PC-3 (cell line): Measurements from ENCODE around the gene OGT. TPM values are rescaled to one million over a fixed set of nuclear protein-coding genes. Genes with fewer than 3 reads are reported as not detected.
A peak's percentile ranks its signal among the peaks of the same experiment; 100 is the strongest.

Source experiments
- ATAC-seq: fragments of 200-7000 bp; cut with Tn5 transposase; 2 replicates; pipeline ENCODE4 v1.9.1; 2020; ENCODE audit warnings: mild to moderate bottlenecking, moderate library complexity
- BruUV-seq: library from RNA; stranded (reverse); fragments of 400-500 nt; replicated peaks from 2 replicates; lab custom pipeline; 2021; lab: Mats Ljungman, UMichigan
- CTCF ChIA-PET: fragments of 300-600 bp; sonication (Branson Sonifier 250); formaldehyde crosslinking; loops from one replicate; lab custom pipeline; 2022; ENCODE audit warnings: antibody characterized with exemption; lab: Charles Lee
- POLR2A ChIA-PET: fragments of 300-600 bp; sonication (Branson Sonifier 250); formaldehyde crosslinking; loops from one replicate; lab custom pipeline; 2022; ENCODE audit warnings: antibody characterized with exemption; ENCODE audit not compliant: unreplicated experiment; lab: Charles Lee
- DNase-seq: peaks from one replicate; pipeline ENCODE4 v3.0.0-alpha.2; 2015
- H2AFZ ChIP-seq: fragments of 300-600 bp; sonication (generic); 2 replicates; pipeline ENCODE4 v1.6.0; 2016; ENCODE audit warnings: antibody characterized with exemption, low read length
- H3F3A ChIP-seq: fragments of 300-600 bp; sonication (generic); one replicate; pipeline ENCODE4 v1.6.0; 2017; ENCODE audit warnings: antibody characterized with exemption, low read length, control low read depth, mild to moderate bottlenecking; ENCODE audit not compliant: unreplicated experiment
- H3K27ac ChIP-seq: fragments of 300-600 bp; sonication (generic); 2 replicates; pipeline ENCODE4 v1.5.1; 2016; ENCODE audit warnings: mild to moderate bottlenecking, low read length
- H3K27me3 ChIP-seq: fragments of 300-600 bp; sonication (generic); 2 replicates; pipeline ENCODE4 v1.6.1; 2016; ENCODE audit warnings: low read length, mixed read lengths
- H3K36me3 ChIP-seq: fragments of 300-600 bp; sonication (generic); 2 replicates; pipeline ENCODE4 v1.6.1; 2016; ENCODE audit warnings: low read depth, mixed run types, low read length, mixed read lengths
- H3K4me1 ChIP-seq: fragments of 300-600 bp; sonication (generic); 2 replicates; pipeline ENCODE4 v1.5.1; 2016; ENCODE audit warnings: low read length; ENCODE audit not compliant: insufficient read depth
- H3K4me2 ChIP-seq: fragments of 300-600 bp; sonication (generic); 2 replicates; pipeline ENCODE4 v1.6.0; 2016; ENCODE audit warnings: low read length
- H3K4me3 ChIP-seq: fragments of 300-600 bp; sonication (generic); 2 replicates; pipeline ENCODE4 v1.5.1; 2016; ENCODE audit warnings: mild to moderate bottlenecking, low read length, mixed read lengths
- H3K79me2 ChIP-seq: fragments of 300-600 bp; sonication (generic); 2 replicates; pipeline ENCODE4 v1.6.1; 2017; ENCODE audit warnings: low read length, mixed read lengths
- H3K9ac ChIP-seq: fragments of 300-600 bp; sonication (generic); 2 replicates; pipeline ENCODE4 v1.6.0; 2016; ENCODE audit warnings: mild to moderate bottlenecking, low read length
- H3K9me2 ChIP-seq: fragments of 300-600 bp; sonication (generic); replicated peaks from 2 replicates; pipeline ENCODE4 v1.6.1; 2016; ENCODE audit warnings: mixed run types, low read length, mixed read lengths
- H3K9me3 ChIP-seq: fragments of 300-600 bp; sonication (generic); 2 replicates; pipeline ENCODE4 v1.6.1; 2016; ENCODE audit warnings: low read length, mixed read lengths
- H4K20me1 ChIP-seq: fragments of 300-600 bp; sonication (generic); 2 replicates; pipeline ENCODE4 v1.6.1; 2016; ENCODE audit warnings: low read length, mixed read lengths
- CTCF ChIP-seq: fragments of 300-600 bp; sonication (generic); conservative IDR thresholded peaks from 2 replicates; pipeline ENCODE4 v1.5.1; 2017; ENCODE audit warnings: antibody characterized with exemption, low read depth, mild to moderate bottlenecking, low read length
- EZH2 ChIP-seq: fragments of 300-600 bp; sonication (generic); IDR thresholded peaks from one replicate; pipeline ENCODE4 v1.6.1; 2017; ENCODE audit warnings: antibody characterized with exemption, mild to moderate bottlenecking, low read length; ENCODE audit not compliant: unreplicated experiment
- EZH2phosphoT487 ChIP-seq: fragments of 300-600 bp; sonication (generic); IDR thresholded peaks from 2 replicates; pipeline ENCODE4 v1.6.1; 2018; ENCODE audit warnings: mild to moderate bottlenecking, antibody characterized with exemption, low read length, borderline replicate concordance
- intact Hi-C: fragments of 100-400 bp; cut with micrococcal nuclease; formaldehyde crosslinking; loops from 2 replicates; pipeline ENCODE4 v1.9.0; 2023
- total RNA-seq: library from RNA; depleted of rRNA; stranded (reverse); fragments of >200 nt; gene quantifications from 2 replicates; pipeline ENCODE4 v1.2.3, GENCODE V29; 2014

Gene OGT
- total RNA-seq, 1 experiment from 2014 or later = 99.8 TPM

GRCh38 chrX:71514367-71515037 lies 18.4 kb upstream of the OGT start:
- Histone ChIP-seq H3K9ac (no peak overlapping the region), H2AFZ (no peak overlapping the region), H3K9me2 (no peaks in the 10 kb centered on the region), H3K79me2 (no peaks in the 10 kb centered on the region), H3K4me1 (peaks cover 8% of the 10 kb centered on the region; the same call in 1 of the 2 replicates), H3K4me3 (no peak overlapping the region), H4K20me1 (no peaks in the 10 kb centered on the region), H3F3A (no peaks in the 10 kb centered on the region), H3K27me3 (no peaks in the 10 kb centered on the region), H3K4me2 (0 out of 2 replicates have a peak overlapping the region, but pooled peaks have one; percentile 26), H3K27ac (no peak overlapping the region), H3K9me3 (no peaks in the 10 kb centered on the region), H3K36me3 (no peaks in the 10 kb centered on the region)
- no TSS peak for BruUV-seq
- POLR2A ChIA-PET = no interaction called here
- intact Hi-C loops = no loop called here
- no peak for DNase-seq
- CTCF ChIA-PET = no interaction called here
- peak; percentile 31 for ATAC-seq
- TF ChIP-seq CTCF (no peak), EZH2 (no peak), EZH2phosphoT487 (no peak)

- BruUV-seq = no TSS peak
Observed at GRCh38 chrX:71515038-71515396, 17.9 kb upstream of the OGT start.

More at GRCh38 chrX:71515038-71515396, 17.9 kb upstream of the OGT start:
- Histone ChIP-seq H3K79me2 (no peaks in the 10 kb centered on the region), H3K27ac (no peak overlapping the region), H3K4me3 (no peak overlapping the region), H4K20me1 (no peaks in the 10 kb centered on the region), H3K4me1 (peaks cover 8% of the 10 kb centered on the region; the same call in 1 of the 2 replicates), H3K9me3 (no peaks in the 10 kb centered on the region), H3K9ac (no peak overlapping the region), H3K4me2 (0 out of 2 replicates have a peak overlapping the region, but pooled peaks have one; percentile 26), H3F3A (no peaks in the 10 kb centered on the region), H2AFZ (no peak overlapping the region), H3K9me2 (no peaks in the 10 kb centered on the region), H3K27me3 (no peaks in the 10 kb centered on the region), H3K36me3 (no peaks in the 10 kb centered on the region)
- TF ChIP-seq EZH2 (no peak), CTCF (no peak), EZH2phosphoT487 (no peak)
- intact Hi-C loops = no loop called here
- ATAC-seq = peak; percentile 68
- ChIA-PET POLR2A (no interaction called here), CTCF (no interaction called here)
- DNase-seq = peak; percentile 38
